CD14-positive monocyte (primary cell): Measurements from ENCODE around the gene DAZAP1. TPM values are rescaled to one million over a fixed set of nuclear protein-coding genes. Genes with fewer than 3 reads are reported as not detected.

Source experiments
- DNase-seq, 3 donors: peaks; one replicate each; pipeline ENCODE4 v3.0.0-alpha.2; 2011 to 2022
- H2AFZ ChIP-seq: 2 replicates; pipeline ENCODE4 v1.6.0; 2012; ENCODE audit warnings: mild to moderate bottlenecking, low read depth, low read length, inconsistent platforms; ENCODE audit not compliant: insufficient read depth, poor library complexity, severe bottlenecking
- H3K27ac ChIP-seq, 2 donors: 1 replicate in 1 of 2; 2 replicates in 1 of 2; pipeline ENCODE4 v1.5.1; 2012 to 2013; ENCODE audit warnings: low read length in 2 of 2, control low read depth in 1 of 2, inconsistent platforms in 1 of 2, low read depth in 1 of 2, mild to moderate bottlenecking in 1 of 2
- H3K27me3 ChIP-seq, 2 donors: one replicate each; pipeline versions ENCODE4 v1.6.0 to v1.6.1; 2011 to 2013; ENCODE audit warnings: low read length in 2 of 2; ENCODE audit not compliant: control insufficient read depth in 2 of 2, insufficient read depth in 2 of 2
- H3K36me3 ChIP-seq, 2 donors: replicated peaks in 1 of 2; 1 replicate in 1 of 2; 2 replicates in 1 of 2; pipeline versions ENCODE4 v1.5.1 to v1.6.1; 2012 to 2013; ENCODE audit warnings: low read length in 2 of 2, control low read depth in 1 of 2, inconsistent platforms in 1 of 2, mild to moderate bottlenecking in 1 of 2; ENCODE audit not compliant: insufficient read depth in 2 of 2, control insufficient read depth in 1 of 2
- H3K4me1 ChIP-seq, 2 donors: 1 replicate in 1 of 2; 2 replicates in 1 of 2; pipeline versions ENCODE4 v1.5.1 to v1.6.1; 2012 to 2013; ENCODE audit warnings: low read length in 2 of 2, control low read depth in 1 of 2, inconsistent platforms in 1 of 2, mild to moderate bottlenecking in 1 of 2, moderate library complexity in 1 of 2; ENCODE audit not compliant: insufficient read depth in 2 of 2, control insufficient read depth in 1 of 2
- H3K4me2 ChIP-seq: replicated peaks from 2 replicates; pipeline ENCODE3; 2012; ENCODE audit warnings: low read length, moderate library complexity, mild to moderate bottlenecking; ENCODE audit not compliant: poor library complexity, severe bottlenecking; ENCODE audit errors: extremely low read depth
- H3K4me3 ChIP-seq, 3 experiments: fragments of 200-600 bp in 1 of 3; sonication (generic) in 1 of 3; replicated peaks in 1 of 3; 1 replicate in 2 of 3; 2 replicates in 1 of 3; pipeline ENCODE4 v1.5.1; 2011 to 2013; ENCODE audit warnings: low read length in 3 of 3, mild to moderate bottlenecking in 3 of 3, control low read depth in 2 of 3, low read depth in 2 of 3, inconsistent platforms in 1 of 3, moderate library complexity in 1 of 3
- H3K79me2 ChIP-seq: 2 replicates; pipeline ENCODE4 v1.6.0; 2012; ENCODE audit warnings: mild to moderate bottlenecking, control low read depth, inconsistent platforms, low read length, moderate library complexity; ENCODE audit not compliant: insufficient read depth
- H3K9ac ChIP-seq: 2 replicates; pipeline ENCODE4 v1.6.0; 2017; ENCODE audit warnings: low read length, mild to moderate bottlenecking; ENCODE audit not compliant: insufficient read depth, poor library complexity, severe bottlenecking
- H3K9me3 ChIP-seq, 2 donors: replicated peaks in 1 of 2; 1 replicate in 1 of 2; 2 replicates in 1 of 2; pipeline versions ENCODE4 v1.5.1 to v1.6.1; 2012 to 2013; ENCODE audit warnings: low read length in 2 of 2, control low read depth in 1 of 2; ENCODE audit not compliant: control insufficient read depth in 1 of 2, insufficient read depth in 1 of 2
- H4K20me1 ChIP-seq: 2 replicates; pipeline ENCODE4 v1.6.0; 2012; ENCODE audit warnings: mild to moderate bottlenecking, low read length, control low read depth, moderate library complexity; ENCODE audit not compliant: insufficient read depth
- H3K27ac Mint-ChIP-seq, 7 donors: one replicate each; pipeline ENCODE4 v1.8.0; 2020; ENCODE audit warnings: mild to moderate bottlenecking in 7 of 7, mixed read lengths in 7 of 7, moderate library complexity in 6 of 7, inconsistent platforms in 2 of 7
- H3K27me3 Mint-ChIP-seq, 3 donors: one replicate each; pipeline ENCODE4 v1.8.0; 2021 to 2022; ENCODE audit warnings: low read depth in 3 of 3, mild to moderate bottlenecking in 3 of 3, mixed read lengths in 3 of 3, moderate library complexity in 3 of 3, inconsistent platforms in 1 of 3
- H3K36me3 Mint-ChIP-seq, 2 donors: one replicate each; pipeline ENCODE4 v1.8.0; 2020; ENCODE audit warnings: mixed read lengths in 2 of 2, inconsistent platforms in 1 of 2, mild to moderate bottlenecking in 1 of 2
- H3K4me1 Mint-ChIP-seq: one replicate; pipeline ENCODE4 v1.8.0; 2020; ENCODE audit warnings: mild to moderate bottlenecking, mixed read lengths
- H3K4me3 Mint-ChIP-seq, 2 donors: one replicate each; pipeline ENCODE4 v1.8.0; 2020; ENCODE audit warnings: mild to moderate bottlenecking in 2 of 2, mixed read lengths in 2 of 2, moderate library complexity in 1 of 2
- H3K9me3 Mint-ChIP-seq, 7 donors: one replicate each; pipeline ENCODE4 v1.8.0; 2020 to 2022; ENCODE audit warnings: mixed read lengths in 7 of 7, mild to moderate bottlenecking in 6 of 7, moderate library complexity in 6 of 7, inconsistent platforms in 2 of 7
- WGBS: methylation state at CpG from one replicate; pipeline ENCODE4 v1.1.5; 2013; ENCODE audit warnings: missing lambda C conversion rate; ENCODE audit not compliant: insufficient coverage; 5-methylcytosine and 5-hydroxymethylcytosine counted together
- intact Hi-C, 2 donors: fragments of 100-400 bp; cut with micrococcal nuclease; formaldehyde crosslinking; loops; one replicate each; pipeline versions ENCODE4 v1.15.0 to v1.15.1; 2023
- polyA plus RNA-seq, 3 donors: library from polyadenylated mRNA; depleted of rRNA in 1 of 3; unstranded in 2 of 3; stranded (reverse) in 1 of 3; fragments of 300-500 nt in 2 of 3; fragments of >200 nt in 1 of 3; fragmentation: Illumina TruSeq in 2 of 3; gene quantifications; 1 replicate in 2 of 3; 2 replicates in 1 of 3; pipeline ENCODE4 v1.2.3, GENCODE V29; 2012 to 2021
- TF ChIP-seq, protein P1 (sequence below): fragments of 200-600 bp; IDR thresholded peaks from one replicate; pipeline ENCODE4 v1.8.0; 2022; ENCODE audit warnings: antibody characterized with exemption, mild to moderate bottlenecking

DAZAP1 gene
- polyA plus RNA-seq, 3 donors: 3.3 to 57.1 (median 4.2) TPM

DNA sequence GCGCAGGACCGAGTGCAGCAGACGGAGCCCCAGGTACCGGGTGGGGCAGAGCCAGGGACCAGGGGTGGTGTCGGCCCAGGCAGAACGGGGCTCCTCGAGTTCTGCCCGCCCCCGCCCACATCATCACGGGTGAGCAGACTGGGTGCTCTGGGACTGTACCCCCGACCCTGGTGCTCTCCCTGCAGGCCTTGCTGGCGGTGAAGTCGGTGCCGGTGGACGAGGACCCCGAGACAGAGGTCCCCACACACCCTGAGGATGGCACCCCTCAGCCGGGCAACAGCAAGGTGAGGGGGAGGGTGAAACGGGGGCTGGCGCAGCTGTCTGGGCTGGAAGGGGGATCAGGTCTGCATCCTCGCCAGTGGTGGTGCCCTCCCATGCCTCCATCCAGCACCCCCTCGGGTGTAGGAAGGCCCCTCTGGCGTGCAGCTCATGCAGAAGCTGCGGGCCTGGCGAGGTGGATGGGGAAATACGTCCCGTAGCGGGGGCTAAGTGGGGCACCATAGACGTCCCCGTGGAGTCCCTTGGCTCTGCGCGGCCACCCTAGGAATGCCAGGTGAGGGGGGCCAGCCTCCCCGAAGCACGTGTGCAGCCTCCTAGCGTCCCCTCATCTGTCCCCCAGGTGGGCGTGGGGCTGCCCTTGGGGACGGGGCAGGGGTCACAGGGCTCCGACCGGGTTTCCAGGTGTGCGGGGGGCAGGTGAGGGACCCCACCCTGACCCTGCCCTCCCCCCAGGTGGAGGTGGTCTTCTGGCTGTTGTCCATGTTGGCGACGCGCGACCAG lies 48.9 kb downstream of the DAZAP1 start:
- Mint-ChIP-seq H3K27ac (no peak overlapping the region), H3K27me3 (peaks cover 66 to 85% (median 84%) of the 10 kb centered on the region in 3 donors), H3K36me3 (peaks cover 10 to 18% of the 10 kb centered on the region in 2 donors), H3K4me3 (peak overlapping the region in 1 of 2 donors; percentile 87), H3K4me1 (peaks cover 18% of the 10 kb centered on the region), H3K9me3 (peaks cover 7 to 16% (median 10%) of the 10 kb centered on the region in 7 donors)
- intact Hi-C loops: no loop called here
- Histone ChIP-seq H3K27me3 (peaks cover 24 to 72% of the 10 kb centered on the region in 2 donors), H3K36me3 (no peaks in the 10 kb centered on the region), H3K4me2 (no peak overlapping the region), H3K27ac (no peak overlapping the region), H3K79me2 (no peaks in the 10 kb centered on the region), H3K4me3 (no peak overlapping the region), H3K4me1 (peaks cover 15 to 20% of the 10 kb centered on the region in 2 donors), H2AFZ (no peak overlapping the region), H3K9me3 (peaks cover 6 to 22% of the 10 kb centered on the region in 2 donors), H4K20me1 (peaks cover 18% of the 10 kb centered on the region), H3K9ac (no peak overlapping the region)
- 20% methylated on average over 29 of the region's 43 CpGs for WGBS
- no peak for DNase-seq
- TF ChIP-seq, protein P1, sequence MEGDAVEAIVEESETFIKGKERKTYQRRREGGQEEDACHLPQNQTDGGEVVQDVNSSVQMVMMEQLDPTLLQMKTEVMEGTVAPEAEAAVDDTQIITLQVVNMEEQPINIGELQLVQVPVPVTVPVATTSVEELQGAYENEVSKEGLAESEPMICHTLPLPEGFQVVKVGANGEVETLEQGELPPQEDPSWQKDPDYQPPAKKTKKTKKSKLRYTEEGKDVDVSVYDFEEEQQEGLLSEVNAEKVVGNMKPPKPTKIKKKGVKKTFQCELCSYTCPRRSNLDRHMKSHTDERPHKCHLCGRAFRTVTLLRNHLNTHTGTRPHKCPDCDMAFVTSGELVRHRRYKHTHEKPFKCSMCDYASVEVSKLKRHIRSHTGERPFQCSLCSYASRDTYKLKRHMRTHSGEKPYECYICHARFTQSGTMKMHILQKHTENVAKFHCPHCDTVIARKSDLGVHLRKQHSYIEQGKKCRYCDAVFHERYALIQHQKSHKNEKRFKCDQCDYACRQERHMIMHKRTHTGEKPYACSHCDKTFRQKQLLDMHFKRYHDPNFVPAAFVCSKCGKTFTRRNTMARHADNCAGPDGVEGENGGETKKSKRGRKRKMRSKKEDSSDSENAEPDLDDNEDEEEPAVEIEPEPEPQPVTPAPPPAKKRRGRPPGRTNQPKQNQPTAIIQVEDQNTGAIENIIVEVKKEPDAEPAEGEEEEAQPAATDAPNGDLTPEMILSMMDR: no peak

GRCh38 chr19:1457031-1457739 lies 49.8 kb downstream of the DAZAP1 start:
- peaks cover 15 to 20% of the 10 kb centered on the region in 2 donors for H3K4me1 ChIP-seq
- Mint-ChIP-seq H3K27me3 (peaks cover 58 to 81% (median 76%) of the 10 kb centered on the region in 3 donors), H3K4me1 (peaks cover 18% of the 10 kb centered on the region), H3K4me3 (peak overlapping the region in 1 of 2 donors; percentile 76), H3K27ac (no peak overlapping the region), H3K36me3 (peaks cover 10 to 19% of the 10 kb centered on the region in 2 donors), H3K9me3 (peaks cover 7 to 16% (median 10%) of the 10 kb centered on the region in 7 donors)
- intact Hi-C loops: no loop called here
- H3K27ac ChIP-seq: no peak overlapping the region
- peaks cover 18% of the 10 kb centered on the region for H4K20me1 ChIP-seq
- no peak overlapping the region for H2AFZ ChIP-seq
- peaks cover 21 to 63% of the 10 kb centered on the region in 2 donors for H3K27me3 ChIP-seq
- no peak overlapping the region for H3K4me2 ChIP-seq
- peaks cover 6 to 22% of the 10 kb centered on the region in 2 donors for H3K9me3 ChIP-seq
- no peak overlapping the region for H3K9ac ChIP-seq
- H3K36me3 ChIP-seq: no peaks in the 10 kb centered on the region
- TF ChIP-seq, protein P1: no peak
- no peaks in the 10 kb centered on the region for H3K79me2 ChIP-seq
- WGBS: 14% methylated on average over 46 of the region's 48 CpGs
- no peak overlapping the region for H3K4me3 ChIP-seq
- no peak for DNase-seq
